Adrenal gland (tissue), 12 donors: ENCODE measurements around the gene OR6B2. TPM values are rescaled to one million over a fixed set of nuclear protein-coding genes. Genes with fewer than 3 reads are reported as not detected.

Experiments
- DNase-seq, 7 donors: peaks; one replicate each; pipeline ENCODE4 v3.0.0-alpha.2; 2019 to 2020
- H3K27ac ChIP-seq, 5 donors: fragments of 200-600 bp; sonication (generic) in 4 of 5; 1 replicate in 3 of 5; 2 replicates in 2 of 5; pipeline versions ENCODE4 v1.5.1 to v1.8.0; 2016 to 2020; ENCODE audit warnings: mild to moderate bottlenecking in 1 of 5
- H3K27me3 ChIP-seq: fragments of 200-600 bp; 2 replicates; pipeline ENCODE4 v1.8.0; 2021
- H3K36me3 ChIP-seq, 2 donors: fragments of 200-600 bp; replicated peaks in 1 of 2; 1 replicate in 1 of 2; 2 replicates in 1 of 2; pipeline versions ENCODE4 v1.5.1 to v1.8.0; 2018 to 2022
- H3K4me1 ChIP-seq, 2 donors: fragments of 200-600 bp; replicated peaks in 1 of 2; 1 replicate in 1 of 2; 2 replicates in 1 of 2; pipeline versions ENCODE4 v1.5.1 to v1.8.0; 2018 to 2021
- H3K4me3 ChIP-seq, 4 donors: fragments of 200-600 bp; sonication (generic) in 3 of 4; one replicate each; pipeline ENCODE4 v1.5.1; 2016 to 2018
- H3K9me3 ChIP-seq, 3 donors: fragments of 200-600 bp; sonication (generic) in 1 of 3; replicated peaks in 1 of 3; 1 replicate in 2 of 3; 2 replicates in 1 of 3; pipeline versions ENCODE4 v1.5.1 to v1.8.0; 2016 to 2021
- CTCF ChIP-seq, 6 experiments: fragments of 450-650 bp in 4 of 6; fragments of 200-600 bp in 2 of 6; sonication (generic) in 1 of 6; IDR thresholded peaks; 1 replicate in 5 of 6; 2 replicates in 1 of 6; pipeline versions ENCODE4 v1.5.1 to v1.8.0; 2016 to 2021; ENCODE audit warnings: antibody characterized with exemption in 6 of 6, mild to moderate bottlenecking in 2 of 6, moderate library complexity in 1 of 6
- POLR2A ChIP-seq, 2 donors: fragments of 450-650 bp; IDR thresholded peaks; one replicate each; pipeline ENCODE4 v1.6.1; 2017; ENCODE audit warnings: antibody characterized with exemption in 2 of 2, mild to moderate bottlenecking in 2 of 2, moderate library complexity in 1 of 2
- WGBS, 4 donors: extraction: QIAGEN DNeasy Blood & Tissue Kit in 2 of 4; methylation state at CpG; one replicate each; pipeline versions ENCODE4 v1.1.5 to v1.1.7; 2013 to 2017; 5-methylcytosine and 5-hydroxymethylcytosine counted together
- intact Hi-C, 2 donors: fragments of 100-400 bp; cut with DNase I; formaldehyde crosslinking; loops; one replicate each; pipeline versions ENCODE4 v1.14.1 to v1.15.0; 2022 to 2023
- polyA plus RNA-seq, 3 donors: library from polyadenylated mRNA; stranded (reverse); fragments of 200-250 nt in 2 of 3; fragments of 350-450 nt in 1 of 3; fragmentation: Illumina TruSeq in 1 of 3; extraction: RNeasy Lipid Tissue Mini Kit (QIAGEN cat#74804) in 1 of 3; gene quantifications; one replicate each; pipeline ENCODE4 v1.2.3, GENCODE V29; 2013 to 2014
- total RNA-seq, 9 donors: library from RNA; depleted of rRNA in 4 of 9; stranded (reverse); fragments of >200 nt in 4 of 9; fragments of 120-200 nt in 1 of 9; fragmentation: NEBNext Ultra II Directional in 1 of 9; extraction: Animal tissue kit (Norgen Biotek cat#: 25700) in 1 of 9; gene quantifications; one replicate each; pipeline versions ENCODE4 v1.1.0 to v1.2.4, GENCODE V29; 2013 to 2023
- donor health status: healthy with polysubstance abuse.
- donor health status: Bipolar disorder and iron deficiency.
- donor health status: DM: yes; HTN: yes; CAD: no.
- donor health status: DM: no; HTN: no; CAD: no.
- donor health status: DM: no; HTN: no; CAD: no.
- donor health status: DM: yes; HTN: yes; CAD: no.

Gene OR6B2
- total and polyA plus RNA-seq, 12 donors = 0.03 TPM; not detected in 11

GRCh38 chr2:240024766-240025165, 5.5 kb downstream of the OR6B2 start:
- peak in 2 of 7 donors; percentile 26 to 28 for DNase-seq
- Histone ChIP-seq H3K4me1 (peaks cover 6 to 16% of the 10 kb centered on the region in 2 donors), H3K4me3 (peak overlapping the region in 3 of 4 donors; percentile 48 to 98 (median 74)), H3K36me3 (peaks cover 0 to 14% of the 10 kb centered on the region in 2 donors), H3K27me3 (no peaks in the 10 kb centered on the region), H3K9me3 (no peaks in the 10 kb centered on the region), H3K27ac (peak overlapping the region in 4 of 5 donors; percentile 93 to 96 (median 96))
- intact Hi-C loops = no loop called here
- no peak for TF ChIP-seq POLR2A (IDR thresholded peaks at IDR 0.05)
- no peak for TF ChIP-seq CTCF (IDR thresholded peaks at IDR 0.05)
- WGBS, 4 donors = 0 to 2% (median 1%) methylated on average over 14 to 22 of the region's 22 CpGs

- Histone ChIP-seq H3K4me1 (peaks cover 6 to 16% of the 10 kb centered on the region in 2 donors), H3K27ac (no peak overlapping the region), H3K4me3 (peak overlapping the region in 1 of 4 donors; percentile 74), H3K36me3 (peaks cover 0 to 20% of the 10 kb centered on the region in 2 donors), H3K9me3 (no peaks in the 10 kb centered on the region), H3K27me3 (no peaks in the 10 kb centered on the region)
- intact Hi-C loops = no loop called here
- WGBS, 4 donors = 73 to 77% (median 75%) methylated on average over 9 of the region's 9 CpGs
- TF ChIP-seq CTCF (IDR thresholded peaks at IDR 0.05) = no peak
- TF ChIP-seq POLR2A (IDR thresholded peaks at IDR 0.05) = no peak
- DNase-seq = no peak
Measured at GRCh38 chr2:240023792-240024191, 6.4 kb downstream of the OR6B2 start.

- 53 to 63% (median 57%) methylated on average over 7 to 9 of the region's 9 CpGs for WGBS, 4 donors
- TF ChIP-seq CTCF (IDR thresholded peaks at IDR 0.05) (peak; percentile 45 to 69 (median 60)), POLR2A (IDR thresholded peaks at IDR 0.05) (no peak)
Measured at GRCh38 chr2:240021488-240022104, 8.6 kb downstream of the OR6B2 start.

GRCh38 chr2:240018071-240018750, 12.0 kb downstream of the OR6B2 start:
- Histone ChIP-seq H3K27ac (no peak overlapping the region), H3K27me3 (no peaks in the 10 kb centered on the region), H3K9me3 (no peaks in the 10 kb centered on the region), H3K4me3 (no peak overlapping the region), H3K4me1 (peaks cover 0 to 2% of the 10 kb centered on the region in 2 donors), H3K36me3 (peaks cover 0 to 72% of the 10 kb centered on the region in 2 donors)
- no peak for DNase-seq
- TF ChIP-seq CTCF (IDR thresholded peaks at IDR 0.05) (no peak), POLR2A (IDR thresholded peaks at IDR 0.05) (no peak)
- 91 to 97% (median 93%) methylated on average over 11 of the region's 11 CpGs for WGBS, 4 donors
- intact Hi-C loops = no loop called here

More at GRCh38 chr2:240021488-240022104, 8.6 kb downstream of the OR6B2 start:
- H3K4me3 ChIP-seq = no peak overlapping the region
- no peaks in the 10 kb centered on the region for H3K27me3 ChIP-seq
- H3K9me3 ChIP-seq = no peaks in the 10 kb centered on the region
- intact Hi-C loops = no loop called here
- H3K4me1 ChIP-seq = peaks cover 6 to 16% of the 10 kb centered on the region in 2 donors
- peak; percentile 61 to 86 (median 75) for DNase-seq
- no peak overlapping the region for H3K27ac ChIP-seq
- peaks cover 0 to 41% of the 10 kb centered on the region in 2 donors for H3K36me3 ChIP-seq
